ENCODE results near the gene APH1B.

- TF ChIP-seq POLR2A (IDR thresholded peaks at IDR 0.05) (no peak), CTCF (IDR thresholded peaks at IDR 0.05) (no peak)
Measured at GRCh38 chr15:63322541-63322940, 45.1 kb downstream of the APH1B start.

Measured in transverse colon (tissue), 3 donors.